UCSD-AML1 (cell line): ENCODE results near the gene PRTN3.
"Not testable (repeated sequence)": the region's sequence is repeated elsewhere in the genome, so short reads cannot be mapped to it uniquely, and the experiment has no call there.

Source experiments
- DNase-seq: peaks from one replicate; lab custom pipeline; 2025; ENCODE audit not compliant: unreplicated experiment; lab: John Stamatoyannopoulos, UW

The PRTN3 gene

GRCh38 chr19:814152-815078 is 26.4 kb upstream of the PRTN3 start:
- DNase-seq = no peak

GRCh38 chr19:815079-815774 is 25.6 kb upstream of the PRTN3 start:
- DNase-seq = no peak

DNA sequence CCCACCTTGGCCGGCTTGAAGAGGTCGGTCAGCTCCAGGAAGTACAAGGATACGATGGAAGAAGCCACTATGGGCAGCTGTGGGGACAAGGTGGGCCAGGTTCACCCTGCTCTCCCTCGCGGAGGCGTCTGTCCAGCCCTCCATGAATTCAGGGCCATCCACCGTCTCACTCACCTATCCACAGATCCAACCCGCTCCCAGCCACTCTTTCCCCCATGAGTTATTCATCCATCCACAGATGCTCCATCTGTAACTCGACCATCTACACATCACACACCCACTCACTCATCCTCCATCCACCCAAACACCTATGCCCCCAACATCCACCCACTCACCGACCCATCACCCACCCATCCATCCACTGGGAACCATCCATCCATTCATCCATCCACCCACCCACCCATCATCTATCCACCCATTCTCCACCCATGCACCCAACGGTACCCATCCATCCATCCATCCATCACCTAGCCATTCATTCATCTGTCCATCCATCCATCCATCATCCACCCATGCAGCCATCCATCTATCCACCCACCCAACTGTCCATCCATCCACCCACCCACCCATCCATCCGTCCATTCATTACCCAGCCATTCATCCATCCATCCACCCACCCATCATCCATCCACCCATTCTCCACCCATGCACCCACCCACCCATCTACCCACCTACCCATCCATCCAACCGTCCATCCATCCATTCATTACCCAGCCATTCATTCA is 24.9 kb upstream of the PRTN3 start:
- DNase-seq = no peak

- no peak for DNase-seq
These were observed 24.3 kb upstream of the PRTN3 start for GRCh38 chr19:816500-816857.

- DNase-seq = not testable (repeated sequence)
These were observed 20.6 kb upstream of the PRTN3 start for GRCh38 chr19:820212-820611.

DNA sequence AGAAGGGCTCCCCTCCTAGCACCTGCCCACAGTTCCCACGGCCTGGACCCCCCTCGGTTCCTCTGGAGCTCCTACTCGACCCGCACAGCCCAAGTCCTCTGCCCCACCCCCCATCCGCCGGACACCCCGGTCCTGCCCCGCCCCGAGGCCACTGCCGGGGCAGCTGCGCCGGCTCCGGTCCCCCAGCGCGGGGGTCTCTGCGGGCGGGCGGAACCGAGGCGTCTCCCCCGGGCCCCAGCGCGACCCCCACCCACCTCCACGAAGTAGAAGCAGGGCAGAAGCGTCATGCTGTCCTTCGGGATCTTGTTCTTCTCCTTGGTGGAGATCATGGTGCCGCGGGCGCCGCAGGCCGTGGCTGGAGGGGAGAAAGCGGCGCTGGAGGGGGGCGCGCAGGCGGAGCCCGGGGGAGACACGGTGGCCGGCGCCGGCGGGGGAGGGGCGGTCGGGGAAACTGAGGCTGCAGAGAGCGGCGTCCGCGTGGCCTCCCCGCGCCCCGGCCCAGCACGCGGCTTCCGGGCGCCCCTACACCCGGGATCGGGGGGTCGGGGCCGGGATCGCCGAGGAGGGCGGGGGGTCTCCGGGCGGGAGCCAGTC is 19.5 kb upstream of the PRTN3 start:
- no peak for DNase-seq

GRCh38 chr19:821825-822503 is 18.8 kb upstream of the PRTN3 start, which contains the start of gene PLPPR3:
TSS of gene PLPPR3 (minus strand) at chr19:821955. CDS start at chr19:821559, 396 bp downstream.
- DNase-seq = no peak

DNA sequence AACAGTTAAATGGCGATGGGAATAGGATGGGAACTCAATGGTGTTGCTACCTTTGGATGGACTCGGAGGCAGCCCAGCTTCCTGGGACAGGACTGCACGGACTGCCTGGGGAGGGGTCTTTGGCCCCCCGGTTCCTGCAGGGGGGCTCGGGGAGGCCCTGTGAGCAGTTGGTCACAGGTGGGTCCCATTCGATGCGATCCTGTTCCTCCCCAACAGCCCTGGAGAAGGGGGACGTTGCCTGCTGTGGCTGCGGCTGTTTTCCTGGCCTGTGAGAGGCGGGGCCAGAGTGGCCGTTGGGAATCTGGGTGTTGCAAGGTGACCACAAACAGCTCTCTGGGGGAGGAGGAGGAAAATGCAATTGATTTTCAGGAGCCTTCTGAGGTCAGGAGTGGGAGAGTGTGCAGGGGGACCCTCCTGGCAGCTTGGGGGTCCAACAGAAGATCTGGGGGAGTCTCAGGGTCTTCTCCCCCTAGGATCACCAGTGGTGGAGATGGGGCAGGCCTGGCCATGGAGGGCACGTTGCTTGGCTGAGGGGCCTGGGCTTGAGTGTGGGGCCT is 17.2 kb upstream of the PRTN3 start:
- peak; percentile 26 for DNase-seq

GRCh38 chr19:824885-825284 is 15.9 kb upstream of the PRTN3 start:
- peak; percentile 26 for DNase-seq

DNA sequence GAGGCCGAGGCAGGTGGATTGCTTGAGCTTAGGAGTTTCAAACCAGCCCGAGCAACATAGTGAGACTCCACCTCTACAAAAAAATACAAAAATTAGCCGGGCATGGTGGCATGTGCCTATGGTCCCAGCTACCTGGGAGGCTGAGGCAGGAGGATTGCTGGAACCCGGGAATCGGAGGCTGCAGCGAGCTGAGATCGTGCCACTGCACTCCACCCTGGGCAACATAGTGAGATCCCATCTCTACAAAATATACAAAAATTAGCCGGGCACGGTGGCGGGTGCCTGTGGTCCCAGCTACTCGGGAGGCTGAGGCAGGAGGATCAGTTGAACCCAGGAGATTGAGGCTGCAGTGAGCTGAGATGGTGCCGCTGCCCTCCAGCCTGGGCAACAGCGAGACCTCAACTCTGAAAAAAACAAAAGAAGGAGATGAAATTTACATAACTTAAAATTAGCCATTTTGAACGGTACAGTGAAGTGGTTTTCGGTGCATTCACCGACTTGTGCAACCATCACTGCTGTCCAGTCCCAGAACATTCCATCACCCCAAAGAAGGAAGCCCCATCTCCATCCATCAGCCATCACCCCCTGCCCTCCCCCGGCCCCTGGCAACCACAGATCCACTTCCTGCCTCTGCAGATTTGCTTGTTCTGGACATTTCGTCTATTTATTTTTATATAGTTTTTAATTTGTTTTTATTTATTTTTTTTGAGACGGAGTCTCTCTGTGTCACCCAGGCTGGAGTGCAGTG is 14.7 kb upstream of the PRTN3 start:
- DNase-seq = no peak

GRCh38 chr19:827314-827709 is 13.5 kb upstream of the PRTN3 start:
- DNase-seq = no peak

DNA sequence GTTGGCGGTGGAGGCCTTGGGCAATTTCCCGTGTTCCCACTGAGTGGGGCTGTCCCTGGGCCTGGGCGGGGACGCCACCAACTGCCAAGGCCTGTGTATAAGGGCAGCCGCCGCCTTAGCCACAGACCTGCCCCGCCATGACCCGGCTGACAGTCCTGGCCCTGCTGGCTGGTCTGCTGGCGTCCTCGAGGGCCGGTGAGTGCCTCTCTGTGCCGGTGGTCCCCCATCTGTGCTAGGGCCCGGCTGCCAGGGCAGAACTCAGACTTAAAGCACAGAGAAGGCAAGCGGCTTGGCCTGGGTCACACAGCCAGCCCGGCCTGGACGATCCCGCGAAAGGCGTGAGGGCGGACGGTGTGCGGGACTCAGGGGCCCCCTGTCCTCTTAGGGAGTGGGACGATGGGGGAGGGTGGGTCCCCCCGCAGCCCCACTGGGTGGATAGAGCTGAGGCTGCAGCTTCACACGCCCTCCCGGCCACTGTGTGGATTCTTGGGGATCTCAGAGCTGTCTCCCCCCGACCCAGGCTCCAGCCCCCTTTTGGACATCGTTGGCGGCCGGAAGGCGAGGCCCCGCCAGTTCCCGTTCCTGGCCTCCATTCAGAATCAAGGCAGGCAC is 13.0 kb upstream of the PRTN3 start, which contains the start of gene AZU1:
Gene AZU1 (plus strand): TSS at position 128 of the 612 bp plus-strand sequence. CDS start 10 bp downstream, at position 138.
- DNase-seq = no peak

DNA sequence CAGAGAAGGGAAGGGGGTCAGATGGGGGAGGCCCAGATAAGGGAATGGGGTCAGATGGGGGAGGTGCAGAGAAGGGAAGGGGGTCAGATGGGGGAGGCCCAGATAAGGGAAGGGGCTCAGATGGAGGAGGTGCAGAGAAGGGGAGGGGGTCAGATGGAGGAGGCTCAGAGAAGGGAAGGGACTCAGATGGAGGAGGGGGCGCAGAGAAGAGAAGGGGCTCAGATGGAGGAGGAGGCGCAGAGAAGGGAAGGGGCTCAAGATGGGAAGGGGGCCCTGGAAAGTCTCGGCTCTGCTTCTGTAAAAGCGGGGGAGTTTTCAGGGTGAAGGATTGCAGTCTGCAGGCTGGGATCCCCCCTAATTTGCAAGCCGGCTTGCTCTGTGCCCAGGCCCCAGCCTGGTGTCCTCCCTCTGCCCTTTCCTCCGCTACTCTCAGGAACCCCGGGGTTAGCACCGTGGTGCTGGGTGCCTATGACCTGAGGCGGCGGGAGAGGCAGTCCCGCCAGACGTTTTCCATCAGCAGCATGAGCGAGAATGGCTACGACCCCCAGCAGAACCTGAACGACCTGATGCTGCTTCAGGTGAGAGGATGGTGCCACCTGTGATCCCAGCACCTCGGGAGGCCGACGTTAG is 11.6 kb upstream of the PRTN3 start:
- DNase-seq = no peak

GRCh38 chr19:831407-832369 is 9.1 kb upstream of the PRTN3 start:
- no peak for DNase-seq

DNA sequence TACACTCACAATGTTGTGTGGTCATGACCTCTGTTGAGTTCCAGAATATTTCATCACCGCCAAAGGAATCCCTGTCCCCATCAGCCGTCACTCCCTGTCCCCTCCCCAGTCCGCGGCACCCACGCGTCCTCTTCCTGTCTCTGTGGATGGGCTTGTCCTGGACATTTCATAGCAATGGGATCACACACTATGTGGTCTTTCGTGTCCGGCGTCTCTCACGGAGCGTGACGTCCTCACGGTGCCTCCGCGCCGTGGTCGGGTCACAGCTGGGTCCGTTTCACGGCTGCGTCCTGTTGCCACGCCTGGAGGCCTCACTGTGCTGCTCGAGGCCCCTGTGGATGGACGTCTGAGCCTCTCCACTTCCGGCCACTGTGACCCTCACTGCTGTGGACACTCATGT is 6.6 kb upstream of the PRTN3 start:
- no peak for DNase-seq

DNA sequence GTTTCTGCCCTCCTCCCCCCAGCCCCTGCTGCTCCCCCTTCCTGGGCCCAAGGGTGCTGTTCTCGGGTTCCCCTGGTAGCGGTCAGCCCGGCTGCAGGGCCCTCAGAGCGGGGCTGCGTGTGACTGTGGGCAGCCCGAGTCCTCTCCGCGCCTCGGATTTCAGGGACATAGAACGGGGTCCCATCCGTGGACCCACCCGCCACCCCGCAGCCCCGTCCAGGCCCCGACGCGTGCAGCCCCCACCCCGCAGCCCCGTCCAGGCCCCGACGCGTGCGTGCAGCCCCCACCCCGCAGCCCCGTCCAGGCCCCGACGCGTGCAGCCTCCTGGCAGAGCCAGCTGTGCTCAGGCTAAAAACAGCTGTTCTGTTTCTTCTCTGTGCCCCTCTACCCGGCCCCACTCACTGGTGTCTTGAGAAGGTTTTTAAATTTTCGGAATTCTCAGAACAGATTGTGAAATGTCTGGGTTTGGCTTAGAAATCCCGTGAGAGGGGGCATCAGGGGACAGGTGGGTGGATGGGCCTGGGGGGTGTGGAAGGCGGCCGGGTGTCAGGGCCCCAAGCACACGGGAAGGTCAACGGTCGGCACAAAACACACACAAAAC is 5.5 kb upstream of the PRTN3 start:
- DNase-seq = no peak

DNA sequence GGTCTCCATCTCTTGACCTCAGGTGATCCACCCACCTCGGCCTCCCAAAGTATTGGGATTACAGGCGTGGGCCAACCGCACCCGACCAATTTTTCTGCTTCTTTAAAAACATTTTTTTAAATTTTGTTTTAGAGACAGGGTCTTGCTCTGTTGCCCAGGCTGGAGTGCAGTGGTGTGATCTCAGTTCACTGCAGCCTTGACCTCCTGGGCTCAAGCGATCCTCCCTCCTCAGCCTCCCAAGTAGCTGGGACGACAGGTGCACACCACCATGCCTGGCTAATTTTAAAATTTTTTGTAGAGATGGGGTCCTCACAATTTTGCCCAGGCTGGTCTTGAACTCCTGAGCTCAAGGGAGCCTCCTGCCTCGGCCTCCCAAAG is 2.0 kb downstream of the PRTN3 start:
- not testable (repeated sequence) for DNase-seq
